ENCODE data around the gene LANCL2.
"Not testable (repeated sequence)": the region's sequence is repeated elsewhere in the genome, so short reads cannot be mapped to it uniquely, and the experiment has no call there.

The LANCL2 gene, protein sequence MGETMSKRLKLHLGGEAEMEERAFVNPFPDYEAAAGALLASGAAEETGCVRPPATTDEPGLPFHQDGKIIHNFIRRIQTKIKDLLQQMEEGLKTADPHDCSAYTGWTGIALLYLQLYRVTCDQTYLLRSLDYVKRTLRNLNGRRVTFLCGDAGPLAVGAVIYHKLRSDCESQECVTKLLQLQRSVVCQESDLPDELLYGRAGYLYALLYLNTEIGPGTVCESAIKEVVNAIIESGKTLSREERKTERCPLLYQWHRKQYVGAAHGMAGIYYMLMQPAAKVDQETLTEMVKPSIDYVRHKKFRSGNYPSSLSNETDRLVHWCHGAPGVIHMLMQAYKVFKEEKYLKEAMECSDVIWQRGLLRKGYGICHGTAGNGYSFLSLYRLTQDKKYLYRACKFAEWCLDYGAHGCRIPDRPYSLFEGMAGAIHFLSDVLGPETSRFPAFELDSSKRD

DNA sequence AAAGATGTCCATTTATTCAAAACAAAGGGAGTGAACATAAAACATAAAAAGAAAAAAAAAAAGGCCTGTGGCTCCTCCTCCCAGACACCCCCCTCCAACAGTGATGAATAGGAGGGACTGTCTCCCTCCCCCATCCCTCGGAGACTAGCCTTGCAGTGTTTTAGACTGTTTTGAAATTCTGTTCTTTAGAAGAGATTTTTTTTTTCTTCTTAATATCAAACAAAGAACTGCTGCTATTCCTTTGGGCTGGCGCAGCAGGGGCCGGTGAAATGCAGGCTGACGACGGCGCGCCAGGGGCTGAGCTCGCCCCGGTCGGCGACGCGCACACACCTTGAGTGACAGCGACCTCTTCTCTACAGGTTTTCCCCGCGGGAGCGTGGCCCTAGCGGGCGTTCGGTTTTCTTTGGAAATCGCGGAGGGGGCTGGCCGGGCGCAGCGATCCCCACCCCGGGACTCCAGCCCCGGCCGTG is at the start of gene LANCL2:
TSS of gene LANCL2 (plus strand) at position 133 of the 470 bp plus-strand sequence. CDS start 689 bp downstream, outside the sequence.
- peak in 2 of 4 experiments; percentile 44 to 56 for DNase-seq

GRCh38 chr7:55325371-55325792 is 39.8 kb upstream of the LANCL2 start:
- no peak for DNase-seq

GRCh38 chr7:55326081-55326835 is 38.9 kb upstream of the LANCL2 start:
- DNase-seq = no peak

- no peak for DNase-seq
Measured at GRCh38 chr7:55326945-55327626, 38.1 kb upstream of the LANCL2 start.

- no peak for DNase-seq
Measured at GRCh38 chr7:55335151-55335550, 30.0 kb upstream of the LANCL2 start.

GRCh38 chr7:55335786-55336185 is 29.4 kb upstream of the LANCL2 start:
- DNase-seq = no peak

DNA sequence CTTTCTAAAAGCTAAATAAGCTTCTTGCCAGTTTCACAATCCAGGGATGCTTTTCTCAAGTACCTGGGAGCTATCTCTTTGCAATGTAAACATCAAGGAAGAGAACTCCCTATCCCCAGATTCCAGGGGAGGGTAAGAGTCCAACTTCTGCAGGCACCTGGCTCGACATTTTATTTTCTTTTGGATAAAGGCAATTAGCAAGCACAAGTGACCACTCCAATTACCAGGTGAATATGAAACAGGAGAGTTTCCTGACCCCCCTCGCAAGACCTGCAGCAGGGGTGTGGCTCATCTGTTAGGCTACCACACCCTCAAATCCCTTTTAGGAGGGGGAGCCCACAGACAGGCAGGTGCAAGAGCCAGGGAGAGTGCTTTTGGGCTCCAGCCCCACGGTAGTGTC is 28.6 kb upstream of the LANCL2 start:
- no peak for DNase-seq

DNA sequence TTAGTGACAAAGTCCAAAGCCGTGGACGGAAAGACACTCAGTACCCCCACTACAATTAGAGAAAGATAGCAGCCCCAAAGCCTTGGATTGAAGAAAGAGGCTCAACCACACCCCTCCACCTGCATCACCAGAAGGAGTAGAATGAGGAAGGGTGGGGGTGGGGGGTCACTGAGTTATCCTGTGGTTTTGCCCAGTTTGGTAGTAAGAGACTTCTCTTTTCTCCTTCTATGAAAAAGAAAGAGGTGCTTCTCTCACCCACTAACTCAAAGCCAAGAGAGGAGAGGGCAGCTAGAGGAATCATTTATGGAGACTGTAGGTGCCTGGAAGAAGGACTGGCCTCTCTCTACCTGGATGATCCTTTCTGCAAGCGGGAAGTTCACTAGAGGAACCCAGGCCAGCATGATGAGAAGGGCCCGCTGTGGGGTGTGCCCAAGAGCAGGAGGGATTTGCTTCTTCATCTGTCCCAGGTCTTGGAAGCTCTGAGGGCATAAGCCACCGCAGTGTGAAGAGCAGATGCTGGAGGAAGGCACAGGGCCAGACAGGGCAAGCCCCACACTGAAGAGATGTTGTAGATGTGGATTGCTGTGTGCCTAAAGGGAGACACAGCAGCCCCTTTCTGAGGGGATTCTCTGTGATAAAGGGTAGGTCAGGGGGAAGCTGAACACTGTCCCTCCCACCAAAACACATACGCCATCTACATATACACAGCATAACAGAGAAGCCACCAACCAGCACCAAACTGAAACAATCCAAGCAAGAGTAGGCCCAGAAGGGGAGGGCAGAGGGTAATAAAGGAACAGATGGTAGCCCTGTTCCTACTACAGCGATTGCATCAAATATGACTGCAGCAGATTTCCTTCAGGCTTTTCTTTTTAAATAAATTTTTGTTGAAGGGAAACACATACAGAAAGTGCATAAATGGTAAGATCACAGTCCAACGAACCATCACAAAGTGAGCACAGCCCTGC is 25.8 kb upstream of the LANCL2 start:
- no peak for DNase-seq

DNA sequence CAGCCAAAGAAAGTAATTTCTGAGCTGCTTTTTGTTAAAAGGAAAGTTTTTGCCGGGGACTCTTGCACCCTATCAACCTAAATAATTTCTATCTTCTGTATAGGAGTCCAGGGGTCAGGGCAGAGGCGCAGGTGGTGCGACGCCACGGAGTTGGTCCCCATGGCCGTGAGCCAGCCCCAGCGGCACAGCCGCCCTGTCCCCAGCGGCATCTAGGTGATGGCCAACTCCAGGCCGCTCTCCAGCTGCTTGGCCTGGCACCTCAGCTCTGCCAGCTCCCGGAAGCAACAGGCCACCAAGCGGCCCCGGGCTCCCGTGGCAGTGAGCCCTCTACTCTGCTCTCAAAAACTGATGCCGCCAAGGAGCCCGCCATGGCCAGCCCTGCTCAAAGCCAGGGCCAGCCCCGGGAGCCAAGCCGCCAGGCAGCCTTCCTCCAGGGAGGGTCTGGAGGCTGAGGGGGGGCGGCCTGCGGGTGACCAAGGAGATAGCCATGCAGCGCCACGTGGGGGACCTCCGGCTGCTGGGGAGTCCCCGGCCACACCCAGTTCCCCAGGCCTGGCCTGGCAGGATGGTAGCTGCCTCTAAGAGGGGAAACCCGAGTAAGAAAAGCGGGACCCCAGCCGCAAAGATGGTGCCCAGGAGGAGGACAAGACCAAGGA is 22.8 kb upstream of the LANCL2 start:
- no peak for DNase-seq

DNA sequence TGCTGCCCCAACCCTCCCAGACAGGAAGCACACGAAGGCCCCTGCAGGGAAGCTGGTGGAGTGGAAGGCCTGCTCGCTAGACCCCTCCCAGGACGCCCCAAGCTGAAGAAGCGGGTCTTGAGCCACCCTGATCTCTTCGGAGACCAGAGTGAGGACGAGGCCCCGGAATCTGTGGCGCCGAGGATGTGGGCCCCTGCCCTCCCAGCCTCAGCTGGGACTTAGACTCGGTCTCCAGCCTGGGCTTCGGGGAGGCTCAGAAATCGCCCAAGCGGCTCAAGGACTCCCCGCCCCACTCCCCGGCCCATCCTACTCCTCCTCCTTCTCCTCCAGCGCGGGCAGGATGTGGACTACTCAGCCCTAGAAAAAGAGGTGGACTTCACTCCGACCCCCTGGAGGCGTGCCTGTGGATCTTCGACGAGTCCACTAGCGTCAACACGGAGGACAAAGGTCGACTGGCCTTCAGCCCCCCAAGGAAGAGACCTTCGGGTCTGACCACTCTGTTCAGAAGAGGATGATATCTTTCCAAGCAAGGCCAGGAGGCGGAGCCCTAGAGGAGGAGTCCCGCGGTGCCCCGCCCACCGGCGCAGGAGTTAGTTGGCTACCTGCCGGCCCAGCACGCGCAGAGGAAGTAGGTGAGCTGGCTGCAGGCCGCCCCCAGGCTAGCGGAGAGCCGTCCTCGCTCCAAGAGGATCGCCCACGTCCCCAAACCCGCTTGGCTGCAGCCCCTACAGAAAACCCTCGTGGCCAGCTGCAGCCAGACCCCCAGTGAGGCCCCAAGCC is 21.9 kb upstream of the LANCL2 start:
- no peak for DNase-seq

GRCh38 chr7:55343860-55344606 is 21.1 kb upstream of the LANCL2 start:
- DNase-seq = no peak

- no peak for DNase-seq
Measured at GRCh38 chr7:55344840-55345239, 20.3 kb upstream of the LANCL2 start.

- no peak for DNase-seq
Measured at GRCh38 chr7:55345292-55345691, 19.8 kb upstream of the LANCL2 start.

- no peak for DNase-seq
Measured at GRCh38 chr7:55348502-55348901, 16.6 kb upstream of the LANCL2 start.

- DNase-seq = no peak
Measured at GRCh38 chr7:55349121-55349520, 16.0 kb upstream of the LANCL2 start.

DNA sequence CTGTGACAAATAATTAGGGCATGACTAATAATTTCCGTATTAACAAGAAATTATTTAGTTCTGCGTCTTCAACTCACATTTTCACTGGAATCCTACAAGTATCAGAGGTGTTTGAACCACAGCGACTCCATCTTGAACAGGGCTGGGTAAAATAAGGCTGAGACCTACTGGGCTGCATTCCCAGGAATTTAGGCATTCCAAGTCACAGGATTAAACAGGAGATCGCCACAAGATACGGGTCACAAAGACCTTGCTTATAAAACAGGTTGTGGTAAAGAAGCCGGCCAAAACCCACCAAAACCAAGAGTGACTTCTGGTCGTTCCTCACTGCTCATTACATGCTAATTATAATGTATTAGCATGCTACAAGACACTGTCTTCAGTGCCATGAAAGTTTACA is 14.9 kb upstream of the LANCL2 start:
- no peak for DNase-seq

GRCh38 chr7:55351263-55351662 is 13.9 kb upstream of the LANCL2 start:
- no peak for DNase-seq

DNA sequence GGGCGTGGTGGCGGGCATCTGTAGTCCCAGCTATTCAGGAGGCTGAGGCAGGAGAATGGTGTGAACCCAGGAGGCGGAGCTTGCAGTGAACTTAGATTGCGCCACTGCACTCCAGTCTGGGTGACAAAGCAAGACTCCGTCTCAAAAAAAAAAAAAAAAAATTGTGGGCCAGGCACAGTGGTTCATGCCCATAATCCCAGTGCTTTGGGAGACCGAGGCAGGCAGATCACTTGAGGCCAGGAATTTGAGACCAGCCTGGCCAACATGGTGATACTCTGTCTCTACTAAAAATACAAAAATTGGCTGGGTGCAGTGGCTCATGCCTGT is 12.2 kb upstream of the LANCL2 start:
- not testable (repeated sequence) for DNase-seq

GRCh38 chr7:55360486-55360885 is 4.7 kb upstream of the LANCL2 start:
- no peak for DNase-seq

GRCh38 chr7:55361560-55361959 is 3.6 kb upstream of the LANCL2 start:
- no peak for DNase-seq

All from activated CD4-positive, CD25-positive, alpha-beta regulatory T cell (primary cell).